Breast epithelium (tissue), 4 donors: ENCODE measurements around the gene PRAC2. TPM values are rescaled to one million over a fixed set of nuclear protein-coding genes. Genes with fewer than 3 reads are reported as not detected.
A peak's percentile ranks its signal among the peaks of the same experiment; 100 is the strongest.

Source experiments
- DNase-seq, 2 donors: peaks; one replicate each; pipeline ENCODE4 v3.0.0-alpha.2; 2019; ENCODE audit warnings: low spot score in 2 of 2
- H3K27ac ChIP-seq, 2 donors: fragments of 200-600 bp; sonication (generic) in 1 of 2; one replicate each; pipeline ENCODE4 v1.5.1; 2016 to 2019; ENCODE audit warnings: mild to moderate bottlenecking in 1 of 2
- H3K27me3 ChIP-seq, 2 donors: fragments of 200-600 bp; sonication (generic) in 1 of 2; one replicate each; pipeline versions ENCODE4 v1.5.1 to v1.6.0; 2017 to 2019; ENCODE audit warnings: control low read depth in 1 of 2, mild to moderate bottlenecking in 1 of 2
- H3K36me3 ChIP-seq: fragments of 200-600 bp; one replicate; pipeline ENCODE4 v1.5.1; 2019
- H3K4me1 ChIP-seq, 2 donors: fragments of 200-600 bp; sonication (generic); one replicate each; pipeline ENCODE4 v1.5.1; 2016 to 2019; ENCODE audit warnings: control low read depth in 1 of 2
- H3K4me3 ChIP-seq, 3 donors: fragments of 200-600 bp; sonication (generic); 1 replicate in 2 of 3; 2 replicates in 1 of 3; pipeline ENCODE4 v1.5.1; 2016 to 2019; ENCODE audit warnings: mild to moderate bottlenecking in 3 of 3, moderate library complexity in 2 of 3
- H3K9me3 ChIP-seq, 2 donors: fragments of 200-600 bp; sonication (generic) in 1 of 2; one replicate each; pipeline ENCODE4 v1.5.1; 2016 to 2019; ENCODE audit warnings: control low read depth in 1 of 2
- POLR2A ChIP-seq: fragments of 450-650 bp; IDR thresholded peaks from one replicate; pipeline ENCODE4 v1.6.1; 2016; ENCODE audit warnings: antibody characterized with exemption, mild to moderate bottlenecking, moderate library complexity
- POLR2AphosphoS5 ChIP-seq, 3 donors: sonication (generic); formaldehyde crosslinking; IDR thresholded peaks; one replicate each; pipeline ENCODE4 v1.6.1; 2017; ENCODE audit warnings: antibody characterized with exemption in 3 of 3
- intact Hi-C: fragments of 100-400 bp; cut with DNase I; formaldehyde crosslinking; loops from one replicate; pipeline ENCODE4 v1.15.1; 2023; ENCODE audit warnings: low total_unique reads
- total RNA-seq, 3 donors: library from RNA; depleted of rRNA; stranded (reverse); fragments of >200 nt; gene quantifications; one replicate each; pipeline ENCODE4 v1.1.0, GENCODE V29; 2016
- TF ChIP-seq, protein P1 (sequence below), 3 donors: fragments of 450-650 bp; IDR thresholded peaks; one replicate each; pipeline ENCODE4 v1.5.1; 2016 to 2017; ENCODE audit warnings: antibody characterized with exemption in 3 of 3, mild to moderate bottlenecking in 3 of 3, moderate library complexity in 3 of 3

Gene PRAC2
- not detected for total RNA-seq

- Histone ChIP-seq H3K4me1 (no peaks in the 10 kb centered on the region), H3K36me3 (no peaks in the 10 kb centered on the region), H3K27me3 (peaks cover 8 to 100% of the 10 kb centered on the region in 2 donors), H3K9me3 (no peaks in the 10 kb centered on the region), H3K27ac (no peak within 1 kb of the TSS), H3K4me3 (no peak within 1 kb of the TSS)
- no peak for DNase-seq
- TF ChIP-seq POLR2A (no peak), POLR2AphosphoS5 (IDR thresholded peaks at IDR 0.05) (no peak)
- TF ChIP-seq, protein P1, sequence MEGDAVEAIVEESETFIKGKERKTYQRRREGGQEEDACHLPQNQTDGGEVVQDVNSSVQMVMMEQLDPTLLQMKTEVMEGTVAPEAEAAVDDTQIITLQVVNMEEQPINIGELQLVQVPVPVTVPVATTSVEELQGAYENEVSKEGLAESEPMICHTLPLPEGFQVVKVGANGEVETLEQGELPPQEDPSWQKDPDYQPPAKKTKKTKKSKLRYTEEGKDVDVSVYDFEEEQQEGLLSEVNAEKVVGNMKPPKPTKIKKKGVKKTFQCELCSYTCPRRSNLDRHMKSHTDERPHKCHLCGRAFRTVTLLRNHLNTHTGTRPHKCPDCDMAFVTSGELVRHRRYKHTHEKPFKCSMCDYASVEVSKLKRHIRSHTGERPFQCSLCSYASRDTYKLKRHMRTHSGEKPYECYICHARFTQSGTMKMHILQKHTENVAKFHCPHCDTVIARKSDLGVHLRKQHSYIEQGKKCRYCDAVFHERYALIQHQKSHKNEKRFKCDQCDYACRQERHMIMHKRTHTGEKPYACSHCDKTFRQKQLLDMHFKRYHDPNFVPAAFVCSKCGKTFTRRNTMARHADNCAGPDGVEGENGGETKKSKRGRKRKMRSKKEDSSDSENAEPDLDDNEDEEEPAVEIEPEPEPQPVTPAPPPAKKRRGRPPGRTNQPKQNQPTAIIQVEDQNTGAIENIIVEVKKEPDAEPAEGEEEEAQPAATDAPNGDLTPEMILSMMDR (IDR thresholded peaks at IDR 0.05), result no peak
- intact Hi-C loops, result loop anchor here (5.0 kb wide), 1 partner anchor 671 kb away; no protein-coding TSS in a partner anchor
Measured at GRCh38 chr17:48722915-48723422, at the start of gene PRAC2. Gene PRAC2 (plus strand): TSS chr17:48723185. CDS start chr17:48724411, 1,226 bp downstream.

GRCh38 chr17:48676963-48677558, 45.9 kb upstream of the PRAC2 start:
- Histone ChIP-seq H3K9me3 (no peaks in the 10 kb centered on the region), H3K27me3 (peaks cover 0 to 33% of the 10 kb centered on the region in 2 donors), H3K36me3 (no peaks in the 10 kb centered on the region), H3K27ac (no peak overlapping the region), H3K4me1 (no peaks in the 10 kb centered on the region), H3K4me3 (no peak overlapping the region)
- intact Hi-C loops, result no loop called here
- DNase-seq, result no peak
- TF ChIP-seq POLR2AphosphoS5 (IDR thresholded peaks at IDR 0.05) (no peak), POLR2A (no peak)
- TF ChIP-seq, protein P1 (IDR thresholded peaks at IDR 0.05), result no peak

DNA sequence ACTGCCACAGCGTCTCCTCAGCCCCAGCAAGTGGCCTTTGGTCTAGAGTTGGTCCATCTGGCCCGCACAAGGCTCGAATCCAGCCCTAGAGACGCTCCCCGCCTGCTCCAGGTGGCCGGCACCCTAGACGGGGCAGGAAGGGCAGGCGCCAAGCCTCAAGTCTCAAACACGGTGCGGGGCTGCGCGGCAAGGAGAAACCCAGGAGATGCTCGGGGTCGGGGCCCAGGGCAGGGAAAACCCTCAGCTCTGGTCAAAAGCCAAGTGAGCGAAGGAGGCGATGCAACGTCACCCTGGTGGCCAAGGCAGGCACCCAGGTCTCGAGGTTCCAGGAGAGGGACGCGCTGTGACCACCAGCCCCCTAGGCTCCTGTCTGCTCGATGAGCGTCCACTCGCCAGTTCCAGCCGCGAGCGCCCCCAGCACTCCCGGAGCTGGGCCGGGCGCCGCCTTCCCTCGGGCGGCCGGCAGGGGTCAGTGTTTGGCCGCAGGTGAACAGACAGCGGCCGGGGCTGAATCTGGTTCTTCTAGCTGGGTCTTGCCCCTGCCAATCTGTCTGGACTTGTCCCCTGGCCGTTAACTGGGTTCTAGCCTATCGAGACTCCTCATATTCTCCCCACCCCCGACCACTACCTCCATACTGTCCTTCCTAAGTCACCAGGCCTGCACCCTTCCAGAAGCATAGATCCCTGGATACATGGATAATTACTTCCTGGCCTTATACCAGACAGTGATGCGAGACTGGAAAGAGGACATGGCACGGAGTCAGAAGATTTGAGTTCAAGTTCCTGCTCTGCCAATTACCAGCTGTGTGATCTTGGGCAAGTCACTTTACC, 44.6 kb upstream of the PRAC2 start:
- Histone ChIP-seq H3K4me3 (peak overlapping the region in 1 of 3 donors; percentile 37), H3K27me3 (peaks cover 0 to 34% of the 10 kb centered on the region in 2 donors)
- TF ChIP-seq POLR2AphosphoS5 (IDR thresholded peaks at IDR 0.05) (no peak), POLR2A (no peak)
- TF ChIP-seq, protein P1 (IDR thresholded peaks at IDR 0.05), result peak; percentile 23 to 80 (median 71)

DNA sequence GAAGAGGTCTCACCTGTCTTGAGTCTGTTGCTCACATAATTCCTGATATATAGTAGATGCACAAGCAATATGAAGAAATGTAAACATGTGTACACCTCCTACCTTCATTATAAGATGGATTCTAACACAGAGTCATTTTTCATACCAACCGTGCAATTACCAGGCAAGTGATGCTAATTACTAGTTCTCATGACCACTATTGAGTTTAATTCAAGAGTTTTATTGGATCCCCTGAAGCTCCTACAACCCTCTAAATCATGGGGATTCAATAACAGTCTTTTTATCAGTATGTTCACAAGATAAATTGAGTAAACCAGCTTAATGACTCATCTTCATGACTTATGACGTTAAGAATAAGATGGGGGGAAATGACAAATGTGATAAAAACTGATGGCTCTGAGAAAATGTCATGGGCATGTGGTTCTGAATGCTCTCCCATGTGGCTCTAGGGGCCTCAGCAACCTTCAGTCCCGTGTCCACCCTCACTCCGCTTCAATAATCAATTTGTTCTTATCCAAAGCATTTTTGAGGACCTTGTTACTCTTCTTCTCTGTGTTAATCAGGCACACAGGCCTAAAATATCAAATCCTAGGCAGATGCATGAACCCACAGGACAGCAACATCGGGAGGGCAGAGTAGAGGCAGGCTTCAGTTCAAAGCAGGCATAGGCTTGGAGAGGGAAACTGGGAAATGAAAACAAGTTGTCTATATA, 43.4 kb upstream of the PRAC2 start:
- intact Hi-C loops, result no loop called here
- H3K4me1 ChIP-seq, result no peaks in the 10 kb centered on the region
- no peak overlapping the region for H3K4me3 ChIP-seq
- H3K9me3 ChIP-seq, result no peaks in the 10 kb centered on the region
- no peaks in the 10 kb centered on the region for H3K36me3 ChIP-seq
- TF ChIP-seq POLR2AphosphoS5 (IDR thresholded peaks at IDR 0.05) (no peak), POLR2A (no peak)
- TF ChIP-seq, protein P1 (IDR thresholded peaks at IDR 0.05), result no peak
- no peak for DNase-seq
- H3K27ac ChIP-seq, result no peak overlapping the region
- H3K27me3 ChIP-seq, result peaks cover 0 to 34% of the 10 kb centered on the region in 2 donors

More for the DNA sequence above, 44.6 kb upstream of the PRAC2 start:
- DNase-seq, result peak; percentile 26 to 64
- no peaks in the 10 kb centered on the region for H3K9me3 ChIP-seq
- no peaks in the 10 kb centered on the region for H3K4me1 ChIP-seq
- intact Hi-C loops, result no loop called here
- H3K36me3 ChIP-seq, result no peaks in the 10 kb centered on the region
- H3K27ac ChIP-seq, result no peak overlapping the region
